ENCODE measurements around the gene FIBIN. TPM values are rescaled to one million over a fixed set of nuclear protein-coding genes. Genes with fewer than 3 reads are reported as not detected.

Gene FIBIN
- total RNA-seq, 1 experiment from 2014 or later = not detected

DNA sequence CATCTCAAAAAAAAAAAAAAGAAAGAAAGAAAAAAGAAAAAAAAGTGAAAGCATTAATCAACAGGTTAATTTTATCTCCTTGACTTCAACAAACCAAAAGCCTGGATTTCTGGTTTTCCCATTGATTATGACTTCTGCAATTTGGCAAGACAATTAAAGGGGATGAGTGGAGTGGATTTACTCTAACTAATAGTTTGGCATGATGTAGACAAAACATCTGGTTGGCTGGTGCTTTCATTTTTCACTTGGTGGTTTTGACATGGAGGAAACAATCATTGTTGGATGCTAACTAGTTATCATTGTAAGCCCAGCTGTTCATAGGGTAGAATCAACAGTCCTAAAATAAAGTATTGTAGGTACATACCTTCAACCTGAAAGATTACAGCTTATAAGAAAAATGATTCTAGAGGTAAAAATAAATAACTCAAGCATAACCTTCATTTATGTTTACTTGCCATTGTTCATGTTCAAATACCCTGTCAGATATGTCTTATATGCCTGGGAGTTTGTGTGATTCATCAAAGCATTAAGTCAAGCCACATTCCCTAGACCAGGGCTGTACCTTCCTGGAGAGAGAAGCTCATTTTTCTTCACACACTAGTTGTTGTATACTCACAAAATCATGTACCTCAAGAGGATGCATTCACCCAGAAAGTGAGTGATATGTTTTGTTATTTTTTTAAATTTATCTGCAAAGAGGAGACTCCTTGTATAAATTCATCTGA, 15.1 kb downstream of the FIBIN start:
- Histone ChIP-seq H3K27ac (ENCODE audit: insufficient read length, low read depth, low read length) (no peak overlapping the region), H3K56ac (ENCODE audit: insufficient read length, low read depth, low read length) (no peak overlapping the region), H3K79me1 (ENCODE audit: insufficient read depth, low read depth, low read length, poor library complexity, severe bottlenecking) (no peaks in the 10 kb centered on the region), H2BK15ac (ENCODE audit: low read depth, low read length) (no peak overlapping the region), H3T11ph (ENCODE audit: low read length) (no peak overlapping the region), H3K18ac (ENCODE audit: insufficient read length, low read depth, low read length) (no peak overlapping the region), H2BK12ac (ENCODE audit: insufficient read length, low read depth, low read length) (no peak overlapping the region), H3K4ac (ENCODE audit: low read depth, low read length) (no peak overlapping the region), H2AK5ac (ENCODE audit: insufficient read length, low read length) (no peak overlapping the region), H3K23me2 (ENCODE audit: insufficient read length, low read depth, low read length, poor library complexity, severe bottlenecking) (no peaks in the 10 kb centered on the region), H2BK20ac (ENCODE audit: low read depth, low read length, poor library complexity, severe bottlenecking) (no peak overlapping the region), H3K9ac (ENCODE audit: extremely low read depth, insufficient read length, low read length) (no peak overlapping the region), H2AFZ (ENCODE audit: low read length) (no peak overlapping the region), H3K79me2 (ENCODE audit: insufficient read depth, low read length) (no peaks in the 10 kb centered on the region), H3K4me2 (ENCODE audit: insufficient read depth, insufficient read length, low read length) (no peak overlapping the region), H3K14ac (ENCODE audit: insufficient read depth, low read length) (no peak overlapping the region), H4K5ac (ENCODE audit: insufficient read length, low read depth, low read length) (no peak overlapping the region), H2BK5ac (ENCODE audit: insufficient read length, low read length) (no peak overlapping the region), H3K27me3 (ENCODE audit: insufficient read depth, low read length) (no peaks in the 10 kb centered on the region), H4K91ac (ENCODE audit: insufficient read length, low read depth, low read length) (no peak overlapping the region), H3K9me3 (ENCODE audit: control insufficient read depth, low read depth, low read length) (no peaks in the 10 kb centered on the region), H3K4me1 (ENCODE audit: insufficient read depth, low read length) (no peaks in the 10 kb centered on the region), H4K20me1 (ENCODE audit: control insufficient read depth, insufficient read depth, insufficient read length) (no peaks in the 10 kb centered on the region), H2BK120ac (ENCODE audit: low read depth, low read length, poor library complexity, severe bottlenecking) (no peak overlapping the region), H3K23ac (ENCODE audit: insufficient read length, low read depth, low read length) (no peak overlapping the region), H4K8ac (replicated peaks; ENCODE audit: insufficient read length, low read depth, low read length) (no peak overlapping the region)
- no peak overlapping the region for H3K4me3 Mint-ChIP-seq
- H3K4me1 Mint-ChIP-seq = no peaks in the 10 kb centered on the region
- no peak for DNase-seq
- no peaks in the 10 kb centered on the region for H3K9me3 Mint-ChIP-seq
- H3K36me3 Mint-ChIP-seq (ENCODE audit: insufficient read depth in 1 of 3, low read depth in 3 of 3) = no peaks in the 10 kb centered on the region
- TF ChIP-seq, protein P1, sequence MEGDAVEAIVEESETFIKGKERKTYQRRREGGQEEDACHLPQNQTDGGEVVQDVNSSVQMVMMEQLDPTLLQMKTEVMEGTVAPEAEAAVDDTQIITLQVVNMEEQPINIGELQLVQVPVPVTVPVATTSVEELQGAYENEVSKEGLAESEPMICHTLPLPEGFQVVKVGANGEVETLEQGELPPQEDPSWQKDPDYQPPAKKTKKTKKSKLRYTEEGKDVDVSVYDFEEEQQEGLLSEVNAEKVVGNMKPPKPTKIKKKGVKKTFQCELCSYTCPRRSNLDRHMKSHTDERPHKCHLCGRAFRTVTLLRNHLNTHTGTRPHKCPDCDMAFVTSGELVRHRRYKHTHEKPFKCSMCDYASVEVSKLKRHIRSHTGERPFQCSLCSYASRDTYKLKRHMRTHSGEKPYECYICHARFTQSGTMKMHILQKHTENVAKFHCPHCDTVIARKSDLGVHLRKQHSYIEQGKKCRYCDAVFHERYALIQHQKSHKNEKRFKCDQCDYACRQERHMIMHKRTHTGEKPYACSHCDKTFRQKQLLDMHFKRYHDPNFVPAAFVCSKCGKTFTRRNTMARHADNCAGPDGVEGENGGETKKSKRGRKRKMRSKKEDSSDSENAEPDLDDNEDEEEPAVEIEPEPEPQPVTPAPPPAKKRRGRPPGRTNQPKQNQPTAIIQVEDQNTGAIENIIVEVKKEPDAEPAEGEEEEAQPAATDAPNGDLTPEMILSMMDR (conservative IDR thresholded peaks at IDR 0.05) = no peak
- H3K27ac Mint-ChIP-seq = no peak overlapping the region
- no peaks in the 10 kb centered on the region for H3K27me3 Mint-ChIP-seq (ENCODE audit: low read depth)
